Osteocyte (in vitro differentiated cells): ENCODE measurements around the gene ATF3. TPM values are rescaled to one million over a fixed set of nuclear protein-coding genes. Genes with fewer than 3 reads are reported as not detected.

ENCODE experiments used
- DNase-seq: peaks from one replicate; pipeline ENCODE4 v3.0.0; 2021; ENCODE audit warnings: mixed read lengths; ENCODE audit not compliant: unreplicated experiment; ENCODE audit errors: extremely low spot score
- H3K27ac Mint-ChIP-seq: one replicate; pipeline ENCODE4 v1.8.0; 2021; ENCODE audit warnings: mild to moderate bottlenecking, mixed read lengths; ENCODE audit not compliant: unreplicated experiment
- H3K27me3 Mint-ChIP-seq: one replicate; pipeline ENCODE4 v1.8.0; 2021; ENCODE audit warnings: mixed read lengths; ENCODE audit not compliant: unreplicated experiment
- H3K36me3 Mint-ChIP-seq: one replicate; pipeline ENCODE4 v1.8.0; 2021; ENCODE audit warnings: mixed read lengths; ENCODE audit not compliant: unreplicated experiment
- H3K4me1 Mint-ChIP-seq: one replicate; pipeline ENCODE4 v1.8.0; 2021; ENCODE audit warnings: mixed read lengths; ENCODE audit not compliant: unreplicated experiment
- H3K4me3 Mint-ChIP-seq: one replicate; pipeline ENCODE4 v1.8.0; 2021; ENCODE audit warnings: mild to moderate bottlenecking, moderate library complexity, mixed read lengths; ENCODE audit not compliant: unreplicated experiment
- H3K9me3 Mint-ChIP-seq: one replicate; pipeline ENCODE4 v1.8.0; 2021; ENCODE audit warnings: mixed read lengths; ENCODE audit not compliant: unreplicated experiment
- total RNA-seq: library from RNA; stranded (reverse); gene quantifications from 2 replicates; pipeline ENCODE4 v1.2.1, GENCODE V29; 2021
- TF ChIP-seq, protein P1 (sequence below): fragments of 200-600 bp; sonication (generic); IDR thresholded peaks from 2 replicates; pipeline ENCODE4 v1.5.0; 2021; ENCODE audit warnings: antibody characterized with exemption, mild to moderate bottlenecking, moderate library complexity

Gene ATF3
- total RNA-seq, 1 donor from 2014 or later = 45.3 TPM

DNA sequence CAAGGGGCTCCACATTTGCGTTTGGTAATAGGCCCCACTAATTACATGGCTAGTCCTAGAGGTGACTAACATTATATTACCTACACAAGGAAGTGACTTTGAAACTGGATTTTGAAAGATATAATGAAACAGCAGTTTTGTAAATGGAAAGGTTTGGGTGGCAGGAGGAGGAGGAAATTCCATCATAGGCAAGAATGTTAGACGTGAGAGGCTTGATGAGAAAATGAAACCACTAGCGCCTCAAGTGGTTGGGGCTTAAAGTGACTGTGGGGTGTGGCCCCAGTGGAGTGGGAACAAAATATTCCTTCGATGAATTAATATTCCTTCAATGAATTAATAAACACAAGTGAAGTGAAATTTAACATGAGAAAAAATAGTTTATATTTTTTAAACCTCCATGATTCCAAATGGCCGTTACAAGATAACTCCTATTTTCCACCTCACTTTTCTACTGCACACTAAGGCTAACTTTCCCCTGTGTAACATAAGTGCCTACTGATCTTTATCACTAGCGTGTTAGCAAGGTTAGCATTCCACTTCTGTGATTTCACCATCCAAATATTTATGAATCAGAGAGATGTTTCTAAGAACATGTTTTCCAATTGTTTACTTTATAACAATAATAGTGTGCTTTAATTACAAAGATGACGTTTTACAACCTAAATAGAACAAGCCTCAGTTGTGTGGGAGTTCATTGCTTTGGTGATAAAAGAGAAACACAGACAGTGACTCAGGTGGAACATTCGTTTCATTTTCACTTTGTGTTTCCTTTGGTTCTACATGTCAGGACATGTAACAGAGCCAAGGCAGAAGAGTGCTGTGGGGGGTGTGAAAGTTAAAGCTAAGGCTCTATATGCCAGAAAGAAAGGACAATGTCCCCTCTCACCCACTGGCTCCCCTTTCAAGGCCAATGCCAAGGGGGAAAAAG, 12.5 kb upstream of the ATF3 start:
- TF ChIP-seq, protein P1, sequence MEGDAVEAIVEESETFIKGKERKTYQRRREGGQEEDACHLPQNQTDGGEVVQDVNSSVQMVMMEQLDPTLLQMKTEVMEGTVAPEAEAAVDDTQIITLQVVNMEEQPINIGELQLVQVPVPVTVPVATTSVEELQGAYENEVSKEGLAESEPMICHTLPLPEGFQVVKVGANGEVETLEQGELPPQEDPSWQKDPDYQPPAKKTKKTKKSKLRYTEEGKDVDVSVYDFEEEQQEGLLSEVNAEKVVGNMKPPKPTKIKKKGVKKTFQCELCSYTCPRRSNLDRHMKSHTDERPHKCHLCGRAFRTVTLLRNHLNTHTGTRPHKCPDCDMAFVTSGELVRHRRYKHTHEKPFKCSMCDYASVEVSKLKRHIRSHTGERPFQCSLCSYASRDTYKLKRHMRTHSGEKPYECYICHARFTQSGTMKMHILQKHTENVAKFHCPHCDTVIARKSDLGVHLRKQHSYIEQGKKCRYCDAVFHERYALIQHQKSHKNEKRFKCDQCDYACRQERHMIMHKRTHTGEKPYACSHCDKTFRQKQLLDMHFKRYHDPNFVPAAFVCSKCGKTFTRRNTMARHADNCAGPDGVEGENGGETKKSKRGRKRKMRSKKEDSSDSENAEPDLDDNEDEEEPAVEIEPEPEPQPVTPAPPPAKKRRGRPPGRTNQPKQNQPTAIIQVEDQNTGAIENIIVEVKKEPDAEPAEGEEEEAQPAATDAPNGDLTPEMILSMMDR = peak; percentile 51
- no peaks in the 10 kb centered on the region for H3K36me3 Mint-ChIP-seq
- H3K27me3 Mint-ChIP-seq = peaks cover 31% of the 10 kb centered on the region
- H3K4me3 Mint-ChIP-seq = no peak overlapping the region
- H3K27ac Mint-ChIP-seq = peak overlapping the region; percentile 85
- DNase-seq = no peak
- peaks cover 15% of the 10 kb centered on the region for H3K4me1 Mint-ChIP-seq
- H3K9me3 Mint-ChIP-seq = no peaks in the 10 kb centered on the region

DNA sequence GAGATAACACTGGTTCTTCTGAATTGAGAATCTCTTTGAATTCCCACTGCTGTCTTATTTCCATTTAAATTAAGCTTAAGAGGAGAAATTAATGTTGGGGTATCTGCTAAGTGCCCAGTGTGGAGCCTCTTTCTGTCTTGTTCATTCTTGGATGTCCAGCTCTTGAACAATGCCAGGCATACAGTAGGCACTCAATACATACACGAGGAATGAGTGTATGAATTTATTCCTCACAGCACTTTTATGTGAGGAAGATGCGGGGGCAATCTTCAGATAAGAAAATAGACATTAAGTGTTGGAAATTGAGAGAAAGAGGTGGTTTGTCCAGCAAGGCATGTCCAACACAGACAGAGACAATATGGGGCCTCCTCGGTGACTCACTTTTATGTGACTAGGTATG, 11.8 kb upstream of the ATF3 start:
- Mint-ChIP-seq H3K4me1 (peaks cover 17% of the 10 kb centered on the region), H3K4me3 (no peak overlapping the region), H3K27me3 (peaks cover 35% of the 10 kb centered on the region), H3K27ac (peak overlapping the region; percentile 85), H3K9me3 (no peaks in the 10 kb centered on the region), H3K36me3 (no peaks in the 10 kb centered on the region)
- DNase-seq = no peak
- TF ChIP-seq, protein P1 = no peak

DNA sequence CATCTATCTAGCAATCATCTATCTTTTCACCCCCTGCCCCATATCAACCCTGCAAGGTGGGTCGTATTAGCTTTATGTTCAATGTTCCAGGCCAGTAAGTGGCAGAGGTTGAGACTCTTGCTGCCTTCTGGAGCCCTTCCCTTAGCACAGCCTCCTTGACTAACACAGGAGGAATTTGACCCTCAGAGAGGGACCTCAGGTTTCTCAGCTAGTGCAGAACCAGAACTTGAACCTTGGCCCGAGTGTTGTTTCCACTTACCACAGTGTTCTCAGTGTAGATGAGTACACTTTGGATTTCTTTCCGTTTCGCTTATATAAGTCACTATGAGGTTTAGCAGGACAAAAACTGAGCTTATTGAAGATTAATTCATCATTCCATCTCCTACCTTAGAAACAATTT, 11.1 kb upstream of the ATF3 start:
- Mint-ChIP-seq H3K4me3 (no peak overlapping the region), H3K27me3 (peaks cover 40% of the 10 kb centered on the region), H3K36me3 (no peaks in the 10 kb centered on the region), H3K27ac (no peak overlapping the region), H3K9me3 (no peaks in the 10 kb centered on the region), H3K4me1 (peaks cover 17% of the 10 kb centered on the region)
- no peak for DNase-seq
- TF ChIP-seq, protein P1 = no peak

DNA sequence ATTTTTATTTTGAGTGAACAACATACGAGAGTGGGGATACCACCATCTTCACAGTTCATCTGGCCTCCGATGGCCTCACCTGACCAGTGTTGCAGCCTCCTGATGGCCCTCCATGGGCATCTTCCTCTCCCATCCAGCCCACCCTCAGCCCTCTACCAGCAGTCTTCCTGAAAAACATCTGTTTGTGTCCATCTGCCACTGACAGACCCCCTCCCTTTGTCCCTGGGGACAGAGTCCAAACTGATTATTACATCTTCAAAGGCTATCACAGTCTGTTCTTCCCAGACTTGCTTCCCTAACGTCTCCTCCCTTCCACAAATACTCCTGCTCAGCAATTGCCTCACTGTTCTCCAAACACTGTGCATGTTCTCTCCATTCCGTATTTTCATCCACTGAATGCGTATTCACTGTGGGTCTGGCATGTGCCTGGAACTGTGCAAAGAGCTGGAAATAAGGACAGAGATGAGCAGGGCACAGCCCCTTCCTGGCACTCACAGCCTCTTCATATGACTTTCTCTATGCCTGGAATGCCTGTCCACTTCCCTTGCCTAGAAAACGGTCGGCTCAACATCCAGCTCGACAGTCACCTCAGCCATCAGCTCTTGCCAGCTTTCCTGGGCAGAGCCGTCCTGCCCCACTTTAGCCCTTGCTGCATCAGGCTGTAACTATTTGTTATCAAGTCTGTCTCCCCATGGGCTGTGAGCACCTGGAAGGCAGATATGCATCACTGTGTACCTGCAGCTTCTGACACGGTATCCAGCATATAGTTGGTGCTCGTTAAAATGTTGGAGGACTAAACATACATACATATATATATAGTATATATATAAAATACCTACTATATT, 8.3 kb upstream of the ATF3 start:
- Mint-ChIP-seq H3K36me3 (no peaks in the 10 kb centered on the region), H3K9me3 (no peaks in the 10 kb centered on the region), H3K4me3 (no peak overlapping the region), H3K4me1 (peaks cover 17% of the 10 kb centered on the region), H3K27me3 (peaks cover 64% of the 10 kb centered on the region), H3K27ac (no peak overlapping the region)
- TF ChIP-seq, protein P1 = no peak
- DNase-seq = no peak

DNA sequence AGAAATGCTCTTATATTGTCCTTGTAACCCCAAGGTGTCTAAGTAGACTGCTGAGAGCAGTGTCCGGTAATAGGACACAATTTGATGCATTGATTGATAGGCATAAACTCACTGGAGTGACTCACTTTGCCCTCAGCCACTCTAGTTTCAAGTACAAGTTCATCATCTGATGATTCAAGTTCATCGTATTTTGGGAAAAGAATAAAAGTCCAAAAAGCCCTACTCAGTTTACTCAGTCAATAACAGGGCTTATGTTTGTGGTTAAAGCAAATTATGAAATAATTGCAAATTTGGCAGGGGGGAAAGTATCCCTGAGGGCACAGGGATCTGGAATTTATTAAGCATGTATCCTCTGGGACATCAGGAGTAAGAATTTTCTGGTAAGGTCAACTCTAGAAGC, 7.6 kb upstream of the ATF3 start:
- no peak for DNase-seq
- TF ChIP-seq, protein P1 = no peak
- Mint-ChIP-seq H3K4me1 (peaks cover 13% of the 10 kb centered on the region), H3K27me3 (peaks cover 71% of the 10 kb centered on the region), H3K27ac (no peak overlapping the region), H3K36me3 (no peaks in the 10 kb centered on the region), H3K4me3 (no peak overlapping the region), H3K9me3 (no peaks in the 10 kb centered on the region)
